Endothelial cell of umbilical vein (primary cell): ENCODE measurements around the gene ENO4. TPM values are rescaled to one million over a fixed set of nuclear protein-coding genes. Genes with fewer than 3 reads are reported as not detected.

Source experiments
- BruUV-seq: library from RNA; stranded (reverse); fragments of 400-500 nt; replicated peaks from 2 replicates; lab custom pipeline; 2021; lab: Mats Ljungman, UMichigan
- CTCF ChIA-PET: fragments of 300-600, 350-600 bp; sonication (Branson Sonifier 250); formaldehyde crosslinking; loops from one replicate; lab custom pipeline; 2021; ENCODE audit warnings: antibody characterized with exemption, inconsistent platforms; lab: Charles Lee
- POLR2A ChIA-PET: fragments of 300-600, 350-600 bp; sonication (Branson Sonifier 250); formaldehyde crosslinking; loops from one replicate; lab custom pipeline; 2021; ENCODE audit warnings: antibody characterized with exemption, inconsistent platforms; lab: Charles Lee
- DNase-seq: peaks from one replicate; pipeline ENCODE4 v3.0.0-alpha.2; 2011; ENCODE audit warnings: low read depth, low spot score
- FAIRE-seq: peaks from 2 replicates; lab custom pipeline; 2011; peaks lifted over from hg19 to GRCh38; lab: Jason Lieb, UNC
- H2AFZ ChIP-seq: 2 replicates; pipeline ENCODE4 v1.6.0; 2012; ENCODE audit warnings: low read depth, low read length, control low read depth, inconsistent platforms
- H3K27ac ChIP-seq: 2 replicates; pipeline ENCODE4 v1.5.1; 2011; ENCODE audit warnings: low read depth, mild to moderate bottlenecking, control low read depth, low read length, moderate library complexity; ENCODE audit not compliant: insufficient read depth
- H3K27me3 ChIP-seq, 2 experiments: 2 replicates each; pipeline versions ENCODE4 v1.6.0 to v1.6.1; 2011; ENCODE audit warnings: low read length in 2 of 2, mixed read lengths in 1 of 2; ENCODE audit not compliant: control insufficient read depth in 2 of 2, insufficient read depth in 2 of 2
- H3K36me3 ChIP-seq, 2 experiments: 2 replicates in 1 of 2; 3 replicates in 1 of 2; pipeline ENCODE4 v1.5.1; 2011; ENCODE audit warnings: low read length in 2 of 2, mild to moderate bottlenecking in 1 of 2, moderate library complexity in 1 of 2; ENCODE audit not compliant: control insufficient read depth in 2 of 2, insufficient read depth in 2 of 2; ENCODE audit errors: extremely low read depth in 1 of 2
- H3K4me1 ChIP-seq: 3 replicates; pipeline ENCODE4 v1.5.1; 2011; ENCODE audit warnings: mild to moderate bottlenecking, low read length; ENCODE audit not compliant: control insufficient read depth, insufficient read depth; ENCODE audit errors: extremely low read depth
- H3K4me2 ChIP-seq: 2 replicates; pipeline ENCODE4 v1.6.1; 2011; ENCODE audit warnings: low read length, control low read depth, mixed read lengths; ENCODE audit not compliant: insufficient read depth
- H3K4me3 ChIP-seq, 3 experiments: fragments of 200-600 bp in 1 of 3; sonication (generic), shearing (Covaris generic) in 1 of 3; replicated peaks in 1 of 3; 2 replicates each; pipeline ENCODE4 v1.5.1; 2011 to 2016; ENCODE audit warnings: control low read depth in 3 of 3, low read length in 3 of 3, mild to moderate bottlenecking in 2 of 3, inconsistent platforms in 1 of 3, low read depth in 1 of 3, moderate library complexity in 1 of 3; ENCODE audit not compliant: insufficient read depth in 1 of 3
- H3K79me2 ChIP-seq: 2 replicates; pipeline ENCODE4 v1.6.0; 2012; ENCODE audit warnings: low read length, inconsistent platforms; ENCODE audit not compliant: control insufficient read depth, insufficient read depth
- H3K9ac ChIP-seq: replicated peaks from 2 replicates; pipeline ENCODE3; 2011; ENCODE audit warnings: low read length, control low read depth; ENCODE audit not compliant: insufficient read depth; ENCODE audit errors: extremely low read depth
- H3K9me1 ChIP-seq: replicated peaks from 3 replicates; pipeline ENCODE4 v1.6.0; 2011; ENCODE audit warnings: mild to moderate bottlenecking, low read length; ENCODE audit not compliant: control insufficient read depth, insufficient read depth; ENCODE audit errors: extremely low read depth
- H3K9me3 ChIP-seq: replicated peaks from 2 replicates; pipeline ENCODE4 v1.5.1; 2012; ENCODE audit warnings: low read length, inconsistent platforms; ENCODE audit not compliant: control insufficient read depth, insufficient read depth
- H4K20me1 ChIP-seq: replicated peaks from 2 replicates; pipeline ENCODE3; 2011; ENCODE audit warnings: mild to moderate bottlenecking, low read length; ENCODE audit not compliant: control insufficient read depth, insufficient read depth; ENCODE audit errors: extremely low read depth
- EZH2 ChIP-seq: IDR thresholded peaks from 2 replicates; pipeline ENCODE4 v1.6.1; 2012; ENCODE audit warnings: borderline replicate concordance, low read depth, mild to moderate bottlenecking, moderate library complexity, low read length, inconsistent platforms; ENCODE audit not compliant: severe bottlenecking
- FOS ChIP-seq: IDR thresholded peaks from 2 replicates; pipeline ENCODE4 v1.6.1; 2011; ENCODE audit warnings: mild to moderate bottlenecking, low read length, moderate library complexity, borderline replicate concordance; ENCODE audit not compliant: insufficient read depth
- GATA2 ChIP-seq: IDR thresholded peaks from 2 replicates; pipeline ENCODE4 v1.7.0; 2011; ENCODE audit warnings: low read depth, mild to moderate bottlenecking, moderate library complexity, mixed read lengths, low read length; ENCODE audit not compliant: insufficient read length, insufficient read depth
- JUN ChIP-seq: IDR thresholded peaks from 2 replicates; pipeline ENCODE4 v1.6.1; 2011; ENCODE audit warnings: borderline replicate concordance, low read depth; ENCODE audit not compliant: insufficient read length, insufficient read depth
- MYC ChIP-seq: IDR thresholded peaks from one replicate; pipeline ENCODE4 v1.6.1; 2011; ENCODE audit warnings: mild to moderate bottlenecking, low read depth, low read length
- POLR2A ChIP-seq: IDR thresholded peaks from 2 replicates; pipeline ENCODE4 v1.6.1; 2012; ENCODE audit warnings: low read depth, mild to moderate bottlenecking, control low read depth, low read length
- POLR2AphosphoS5 ChIP-seq: IDR thresholded peaks from 2 replicates; pipeline ENCODE4 v1.6.1; 2012; ENCODE audit warnings: low read depth, mild to moderate bottlenecking, control low read depth, low read length, moderate library complexity; ENCODE audit not compliant: insufficient read depth
- dilution Hi-C: fragments of 300-500 bp; cut with MboI; formaldehyde crosslinking; loops from one replicate; pipeline ENCODE4 v1.15.0; 2019; ENCODE audit warnings: low sequenced_read_pairs; ENCODE audit not compliant: extremely low pct_ligation_motif_present
- intact Hi-C: fragments of 100-400 bp; cut with micrococcal nuclease; formaldehyde crosslinking; loops from one replicate; pipeline ENCODE4 v1.10.0; 2022
- polyA plus RNA-seq, 4 experiments: library from polyadenylated mRNA; depleted of rRNA in 3 of 4; stranded (reverse) in 3 of 4; unstranded in 1 of 4; fragments of >200 nt; gene quantifications; 2 replicates each; pipeline versions ENCODE4 v1.2.1 to v1.2.3, GENCODE V29; 2011 to 2012; ENCODE audit warnings: missing spikeins in 1 of 4
- total RNA-seq: library from RNA; stranded (reverse); gene quantifications from 2 replicates; pipeline ENCODE4 v1.2.3, GENCODE V29; 2021
- TF ChIP-seq, protein P1 (sequence below), 2 donors: IDR thresholded peaks; 1 replicate in 1 of 2; 2 replicates in 1 of 2; pipeline ENCODE4 v1.5.1; 2011; ENCODE audit warnings: low read length in 2 of 2, mild to moderate bottlenecking in 2 of 2, moderate library complexity in 2 of 2, control low read depth in 1 of 2, inconsistent platforms in 1 of 2, low read depth in 1 of 2; ENCODE audit not compliant: insufficient read depth in 1 of 2; ENCODE audit errors: extremely low read depth in 1 of 2
- TF ChIP-seq, protein P2 (sequence below): IDR thresholded peaks from 2 replicates; pipeline ENCODE4 v1.6.1; 2011; ENCODE audit not compliant: insufficient read depth, insufficient read length

ENO4 gene
- total and polyA plus RNA-seq, 2 donors (not counting 3 experiments of a cell fraction or from before 2014, with no cell fraction given) = 0.08 TPM; not detected in 1

- Histone ChIP-seq H2AFZ (peak overlapping the region; percentile 88), H3K27ac (no peak overlapping the region), H3K9ac (no peak overlapping the region), H3K4me3 (peak overlapping the region in 1 of 3 experiments; percentile 64), H3K36me3 (no peaks in the 10 kb centered on the region), H3K27me3 (peaks cover 17 to 18% of the 10 kb centered on the region in 2 experiments), H3K4me2 (peak overlapping the region; percentile 18), H3K79me2 (no peaks in the 10 kb centered on the region), H3K4me1 (peaks cover 2% of the 10 kb centered on the region), H3K9me3 (no peaks in the 10 kb centered on the region), H4K20me1 (no peaks in the 10 kb centered on the region), H3K9me1 (no peaks in the 10 kb centered on the region)
- BruUV-seq = no TSS peak
- no peak for FAIRE-seq
- dilution Hi-C loops = no loop called here
- TF ChIP-seq POLR2A (no peak), POLR2AphosphoS5 (no peak), FOS (no peak), JUN (no peak), MYC (no peak), GATA2 (no peak), EZH2 (no peak)
- TF ChIP-seq, protein P1, sequence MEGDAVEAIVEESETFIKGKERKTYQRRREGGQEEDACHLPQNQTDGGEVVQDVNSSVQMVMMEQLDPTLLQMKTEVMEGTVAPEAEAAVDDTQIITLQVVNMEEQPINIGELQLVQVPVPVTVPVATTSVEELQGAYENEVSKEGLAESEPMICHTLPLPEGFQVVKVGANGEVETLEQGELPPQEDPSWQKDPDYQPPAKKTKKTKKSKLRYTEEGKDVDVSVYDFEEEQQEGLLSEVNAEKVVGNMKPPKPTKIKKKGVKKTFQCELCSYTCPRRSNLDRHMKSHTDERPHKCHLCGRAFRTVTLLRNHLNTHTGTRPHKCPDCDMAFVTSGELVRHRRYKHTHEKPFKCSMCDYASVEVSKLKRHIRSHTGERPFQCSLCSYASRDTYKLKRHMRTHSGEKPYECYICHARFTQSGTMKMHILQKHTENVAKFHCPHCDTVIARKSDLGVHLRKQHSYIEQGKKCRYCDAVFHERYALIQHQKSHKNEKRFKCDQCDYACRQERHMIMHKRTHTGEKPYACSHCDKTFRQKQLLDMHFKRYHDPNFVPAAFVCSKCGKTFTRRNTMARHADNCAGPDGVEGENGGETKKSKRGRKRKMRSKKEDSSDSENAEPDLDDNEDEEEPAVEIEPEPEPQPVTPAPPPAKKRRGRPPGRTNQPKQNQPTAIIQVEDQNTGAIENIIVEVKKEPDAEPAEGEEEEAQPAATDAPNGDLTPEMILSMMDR (IDR thresholded peaks at IDR 0.05; ENCODE audit: extremely low read depth in 1 of 2, insufficient read depth in 1 of 2, low read depth in 1 of 2, low read length in 2 of 2) = no peak
- TF ChIP-seq, protein P2, sequence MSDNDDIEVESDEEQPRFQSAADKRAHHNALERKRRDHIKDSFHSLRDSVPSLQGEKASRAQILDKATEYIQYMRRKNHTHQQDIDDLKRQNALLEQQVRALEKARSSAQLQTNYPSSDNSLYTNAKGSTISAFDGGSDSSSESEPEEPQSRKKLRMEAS = no peak
- DNase-seq = no peak
- intact Hi-C loops = no loop called here
- POLR2A ChIA-PET = no interaction called here
- CTCF ChIA-PET = interaction anchor here (1.0 to 1.3 kb wide), 2 partner anchors 21 to 315 kb away, joined by 3 read pairs; no protein-coding TSS in a partner anchor
Observed at GRCh38 chr10:116850058-116850611, 836 bp downstream of the ENO4 start.
